ENCODE measurements around the gene TMC1.
"Not testable (repeated sequence)": the region's sequence is repeated elsewhere in the genome, so short reads cannot be mapped to it uniquely, and the experiment has no call there.

TMC1 gene

GRCh38 chr9:72538921-72539702, 17.7 kb downstream of the TMC1 start:
- no peak overlapping the region for H4K91ac ChIP-seq (ENCODE audit: low read length)
- H3K36me3 ChIP-seq (ENCODE audit: control insufficient read depth in 1 of 2, insufficient read depth in 2 of 2, low read depth in 1 of 2, low read length in 2 of 2) = no peaks in the 10 kb centered on the region
- no peaks in the 10 kb centered on the region for H3K27me3 ChIP-seq (ENCODE audit: control insufficient read depth in 1 of 2, insufficient read depth in 1 of 2, low read length in 2 of 2)
- no peak overlapping the region for H3K14ac ChIP-seq (ENCODE audit: low read length in 2 of 2)
- no peak overlapping the region for H3K23ac ChIP-seq (ENCODE audit: low read length in 2 of 2)
- DNase-seq = no peak
- no peak overlapping the region for H3K4me3 ChIP-seq (ENCODE audit: insufficient read depth in 1 of 2, low read depth in 1 of 2, low read length in 2 of 2)
- no peak overlapping the region for H3K4ac ChIP-seq (ENCODE audit: low read depth in 1 of 2, low read length in 2 of 2)
- H2BK5ac ChIP-seq (ENCODE audit: low read depth, low read length, poor library complexity, severe bottlenecking) = no peak overlapping the region
- no peak overlapping the region for H4K8ac ChIP-seq (ENCODE audit: low read length)
- no peak overlapping the region for H2BK12ac ChIP-seq (ENCODE audit: low read length in 2 of 2)
- no peak overlapping the region for H2BK15ac ChIP-seq (ENCODE audit: low read depth, poor library complexity, severe bottlenecking)
- no peak overlapping the region for H2AK5ac ChIP-seq (ENCODE audit: low read length, severe bottlenecking)
- no peak overlapping the region for H2AFZ ChIP-seq (ENCODE audit: low read depth, low read length)
- H3K4me2 ChIP-seq (ENCODE audit: low read length, poor library complexity, severe bottlenecking) = no peak overlapping the region
- no peaks in the 10 kb centered on the region for H3K79me1 ChIP-seq (replicated peaks; ENCODE audit: low read length, poor library complexity, severe bottlenecking)
- peaks cover 5% of the 10 kb centered on the region for H3K4me1 ChIP-seq (ENCODE audit: control insufficient read depth, insufficient read depth, low read depth, low read length)
- H3K27ac ChIP-seq (ENCODE audit: low read length, poor library complexity, severe bottlenecking) = no peak overlapping the region
- WGBS = 82% methylated on average over 4 of the region's 4 CpGs
- H2BK120ac ChIP-seq (ENCODE audit: low read depth, low read length) = no peak overlapping the region
- H3K9me3 ChIP-seq (ENCODE audit: control insufficient read depth, low read length) = peaks cover 5% of the 10 kb centered on the region
- H3K9ac ChIP-seq (ENCODE audit: low read length) = no peak overlapping the region
- peak overlapping the region in 1 of 2 experiments; percentile 4 for H3K18ac ChIP-seq (ENCODE audit: low read depth in 1 of 2, low read length in 2 of 2)

- Histone ChIP-seq H3K4me1 (ENCODE audit: control insufficient read depth, insufficient read depth, low read depth, low read length) (peaks cover 5% of the 10 kb centered on the region), H3K23ac (ENCODE audit: low read length in 2 of 2) (no peak overlapping the region), H3K79me1 (replicated peaks; ENCODE audit: low read length, poor library complexity, severe bottlenecking) (no peaks in the 10 kb centered on the region), H2BK15ac (ENCODE audit: low read depth, poor library complexity, severe bottlenecking) (no peak overlapping the region), H2AK5ac (ENCODE audit: low read length, severe bottlenecking) (peak overlapping the region; percentile 23), H3K9ac (ENCODE audit: low read length) (peak overlapping the region; percentile 42), H3K4ac (ENCODE audit: low read depth in 1 of 2, low read length in 2 of 2) (no peak overlapping the region), H3K36me3 (ENCODE audit: control insufficient read depth in 1 of 2, insufficient read depth in 2 of 2, low read depth in 1 of 2, low read length in 2 of 2) (no peaks in the 10 kb centered on the region), H2BK120ac (ENCODE audit: low read depth, low read length) (no peak overlapping the region), H2BK5ac (ENCODE audit: low read depth, low read length, poor library complexity, severe bottlenecking) (no peak overlapping the region), H3K14ac (ENCODE audit: low read length in 2 of 2) (no peak overlapping the region), H4K91ac (ENCODE audit: low read length) (no peak overlapping the region), H3K18ac (ENCODE audit: low read depth in 1 of 2, low read length in 2 of 2) (peak overlapping the region in 1 of 2 experiments; percentile 5), H3K4me3 (ENCODE audit: insufficient read depth in 1 of 2, low read depth in 1 of 2, low read length in 2 of 2) (no peak overlapping the region), H3K9me3 (ENCODE audit: control insufficient read depth, low read length) (peaks cover 5% of the 10 kb centered on the region), H2AFZ (ENCODE audit: low read depth, low read length) (no peak overlapping the region), H4K8ac (ENCODE audit: low read length) (no peak overlapping the region), H3K4me2 (ENCODE audit: low read length, poor library complexity, severe bottlenecking) (no peak overlapping the region), H3K27me3 (ENCODE audit: control insufficient read depth in 1 of 2, insufficient read depth in 1 of 2, low read length in 2 of 2) (no peaks in the 10 kb centered on the region), H2BK12ac (ENCODE audit: low read length in 2 of 2) (peak overlapping the region in 1 of 2 experiments; percentile 24), H3K27ac (ENCODE audit: low read length, poor library complexity, severe bottlenecking) (no peak overlapping the region)
- over 99% methylated on average over 5 of the region's 6 CpGs for WGBS
- no peak for DNase-seq
Observed at GRCh38 chr9:72539824-72540347, 18.5 kb downstream of the TMC1 start.

GRCh38 chr9:72540348-72540873, 19.0 kb downstream of the TMC1 start:
- Histone ChIP-seq H3K36me3 (ENCODE audit: control insufficient read depth in 1 of 2, insufficient read depth in 2 of 2, low read depth in 1 of 2, low read length in 2 of 2) (no peaks in the 10 kb centered on the region), H3K4me3 (ENCODE audit: insufficient read depth in 1 of 2, low read depth in 1 of 2, low read length in 2 of 2) (no peak overlapping the region), H3K4me2 (ENCODE audit: low read length, poor library complexity, severe bottlenecking) (no peak overlapping the region), H3K27ac (ENCODE audit: low read length, poor library complexity, severe bottlenecking) (no peak overlapping the region), H2BK12ac (ENCODE audit: low read length in 2 of 2) (no peak overlapping the region), H3K14ac (ENCODE audit: low read length in 2 of 2) (no peak overlapping the region), H3K9me3 (ENCODE audit: control insufficient read depth, low read length) (peaks cover 5% of the 10 kb centered on the region), H4K91ac (ENCODE audit: low read length) (no peak overlapping the region), H2BK120ac (ENCODE audit: low read depth, low read length) (no peak overlapping the region), H2BK5ac (ENCODE audit: low read depth, low read length, poor library complexity, severe bottlenecking) (no peak overlapping the region), H3K27me3 (ENCODE audit: control insufficient read depth in 1 of 2, insufficient read depth in 1 of 2, low read length in 2 of 2) (no peaks in the 10 kb centered on the region), H2AFZ (ENCODE audit: low read depth, low read length) (no peak overlapping the region), H3K18ac (ENCODE audit: low read depth in 1 of 2, low read length in 2 of 2) (peak overlapping the region in 1 of 2 experiments; percentile 33), H2BK15ac (ENCODE audit: low read depth, poor library complexity, severe bottlenecking) (no peak overlapping the region), H3K9ac (ENCODE audit: low read length) (peak overlapping the region; percentile 42), H3K23ac (ENCODE audit: low read length in 2 of 2) (no peak overlapping the region), H2AK5ac (ENCODE audit: low read length, severe bottlenecking) (no peak overlapping the region), H3K4me1 (ENCODE audit: control insufficient read depth, insufficient read depth, low read depth, low read length) (peaks cover 5% of the 10 kb centered on the region), H3K4ac (ENCODE audit: low read depth in 1 of 2, low read length in 2 of 2) (no peak overlapping the region), H4K8ac (ENCODE audit: low read length) (no peak overlapping the region), H3K79me1 (replicated peaks; ENCODE audit: low read length, poor library complexity, severe bottlenecking) (no peaks in the 10 kb centered on the region)
- WGBS = 78% methylated on average over 6 of the region's 6 CpGs
- peak; percentile 48 for DNase-seq

GRCh38 chr9:72542537-72542833, 21.1 kb downstream of the TMC1 start:
- H2AK5ac ChIP-seq (ENCODE audit: low read length, severe bottlenecking); H2BK12ac ChIP-seq (ENCODE audit: low read length in 2 of 2); H3K4ac ChIP-seq (ENCODE audit: low read depth in 1 of 2, low read length in 2 of 2); H4K8ac ChIP-seq (ENCODE audit: low read length); H2BK120ac ChIP-seq (ENCODE audit: low read depth, low read length); H4K91ac ChIP-seq (ENCODE audit: low read length); H2BK15ac ChIP-seq (ENCODE audit: low read depth, poor library complexity, severe bottlenecking); H3K4me2 ChIP-seq (ENCODE audit: low read length, poor library complexity, severe bottlenecking); H3K27ac ChIP-seq (ENCODE audit: low read length, poor library complexity, severe bottlenecking); H2BK5ac ChIP-seq (ENCODE audit: low read depth, low read length, poor library complexity, severe bottlenecking); H3K9me3 ChIP-seq (ENCODE audit: control insufficient read depth, low read length); H3K4me3 ChIP-seq (ENCODE audit: insufficient read depth in 1 of 2, low read depth in 1 of 2, low read length in 2 of 2); H3K18ac ChIP-seq (ENCODE audit: low read depth in 1 of 2, low read length in 2 of 2); H2AFZ ChIP-seq (ENCODE audit: low read depth, low read length); H3K79me1 ChIP-seq (replicated peaks; ENCODE audit: low read length, poor library complexity, severe bottlenecking); H3K23ac ChIP-seq (ENCODE audit: low read length in 2 of 2); H3K4me1 ChIP-seq (ENCODE audit: control insufficient read depth, insufficient read depth, low read depth, low read length); DNase-seq; H3K9ac ChIP-seq (ENCODE audit: low read length); H3K36me3 ChIP-seq (ENCODE audit: control insufficient read depth in 1 of 2, insufficient read depth in 2 of 2, low read depth in 1 of 2, low read length in 2 of 2); H3K27me3 ChIP-seq (ENCODE audit: control insufficient read depth in 1 of 2, insufficient read depth in 1 of 2, low read length in 2 of 2); H3K14ac ChIP-seq (ENCODE audit: low read length in 2 of 2): not testable (repeated sequence)
- 67% methylated on average over 4 of the region's 5 CpGs for WGBS

All from mesenchymal stem cell (in vitro differentiated cells and primary cell).